ENCODE results near the gene ROR1. TPM values are rescaled to one million over a fixed set of nuclear protein-coding genes. Genes with fewer than 3 reads are reported as not detected.

ROR1 gene
- total and polyA plus RNA-seq, 2 of the 4 experiments (the other 2 are of a cell fraction): 4.4 to 10.0 TPM

- TF ChIP-seq ELK1 (IDR thresholded peaks at IDR 0.05; ENCODE audit: borderline replicate concordance, low read depth, low read length) (no peak), RFX5 (IDR thresholded peaks at IDR 0.05; ENCODE audit: low read depth, low read length) (no peak), MXI1 (IDR thresholded peaks at IDR 0.05; ENCODE audit: borderline replicate concordance, low read depth, low read length) (no peak), FOS (IDR thresholded peaks at IDR 0.05; ENCODE audit: low read depth, low read length) (no peak), POLR2A (IDR thresholded peaks at IDR 0.05; ENCODE audit: low read depth, low read length) (no peak), CEBPB (IDR thresholded peaks at IDR 0.05; ENCODE audit: low read depth, low read length) (no peak), MAFK (IDR thresholded peaks at IDR 0.05; ENCODE audit: low read depth, low read length) (no peak), CTCF (conservative IDR thresholded peaks at IDR 0.05; ENCODE audit: low read depth, low read length) (peak; percentile 17; the same call in 1 of the 2 replicates)
- Histone ChIP-seq H2BK20ac (ENCODE audit: low read depth, low read length) (no peak overlapping the region), H3K14ac (replicated peaks; ENCODE audit: low read depth, low read length) (no peak overlapping the region), H3K56ac (ENCODE audit: extremely low read depth, insufficient read depth, low read length) (no peak overlapping the region), H2AK5ac (ENCODE audit: low read depth, low read length) (no peak overlapping the region), H3K4me1 (ENCODE audit: control insufficient read depth, insufficient read depth, low read length) (peaks cover 13% of the 10 kb centered on the region), H3K27ac (ENCODE audit: insufficient read depth, low read length) (no peak overlapping the region), H3K4me2 (ENCODE audit: low read depth, low read length) (no peak overlapping the region), H3K9me1 (ENCODE audit: insufficient read depth, low read length) (peaks cover 8% of the 10 kb centered on the region), H3K79me1 (ENCODE audit: low read depth in 1 of 2, low read length in 2 of 2) (no peaks in the 10 kb centered on the region), H2AK9ac (replicated peaks; ENCODE audit: low read depth, low read length, poor library complexity) (no peak overlapping the region), H4K91ac (ENCODE audit: insufficient read depth, low read depth, low read length) (no peak overlapping the region), H4K20me1 (ENCODE audit: insufficient read depth, low read length) (peaks cover 4% of the 10 kb centered on the region; the same call in 1 of the 2 replicates), H3K9me3 (ENCODE audit: control insufficient read depth, insufficient read depth, low read length) (no peaks in the 10 kb centered on the region), H3K27me3 (ENCODE audit: control insufficient read depth, insufficient read depth, low read length) (no peaks in the 10 kb centered on the region), H2BK15ac (ENCODE audit: low read depth, low read length) (no peak overlapping the region), H3K18ac (ENCODE audit: low read depth, low read length) (no peak overlapping the region), H2AFZ (replicated peaks; ENCODE audit: low read length, poor library complexity) (no peak overlapping the region), H3K4me3 (ENCODE audit: insufficient read depth, low read depth, low read length) (no peak overlapping the region), H3K9ac (ENCODE audit: low read depth, low read length) (no peak overlapping the region), H3K36me3 (ENCODE audit: control insufficient read depth, insufficient read depth, low read length) (no peaks in the 10 kb centered on the region), H4K8ac (ENCODE audit: low read depth in 2 of 2, low read length in 2 of 2) (no peak overlapping the region), H2BK120ac (ENCODE audit: low read depth, low read length) (0 out of 2 replicates have a peak overlapping the region, but pooled peaks have one; percentile 9), H3K23ac (ENCODE audit: low read depth, low read length) (no peak overlapping the region), H4K5ac (ENCODE audit: low read depth, low read length) (no peak overlapping the region), H2BK5ac (ENCODE audit: low read depth, low read length, poor library complexity, severe bottlenecking) (no peak overlapping the region), H3K4ac (ENCODE audit: low read depth, low read length) (no peak overlapping the region; the same call in 1 of the 2 replicates)
- in situ Hi-C loops (cut with MboI; ENCODE audit: low sequenced_read_pairs) (loop anchor here (10.0 kb wide), 2 partner anchors 143 to 243 kb away; partner anchors contain the start of gene ROR1), dilution Hi-C loops (cut with HindIII; ENCODE audit: low sequenced_read_pairs, unreplicated experiment) (no loop called here), intact Hi-C loops (cut with micrococcal nuclease) (loop anchor here (2.0 to 5.0 kb wide), 2 partner anchors 225 to 301 kb away; no protein-coding TSS in a partner anchor)
- ATAC-seq (ENCODE audit: low read depth) (no peak), DNase-seq (peak; percentile 21)
- WGBS, 2 experiments (ENCODE audit: extremely low coverage in 2 of 2, insufficient read length in 1 of 2): 100% methylated on average over 1 of the region's 13 CpGs; no CpG with 5 or more reads in 1 of the 2 experiments
- ChIA-PET POLR2A (ENCODE audit: unreplicated experiment) (no interaction called here), CTCF (interaction anchor here (0.5 to 1.2 kb wide), 4 partner anchors 10 to 243 kb away, joined by 3 to 5 read pairs (median 3); no protein-coding TSS in a partner anchor)
- BruUV-seq (replicated peaks): no TSS peak
Measured at GRCh38 chr1:63917571-63918417, 144.0 kb downstream of the ROR1 start.
